Measurements from ENCODE around the gene KRTAP12-2.
"Not testable (repeated sequence)": the region's sequence is repeated elsewhere in the genome, so short reads cannot be mapped to it uniquely, and the experiment has no call there.

KRTAP12-2 gene

DNA sequence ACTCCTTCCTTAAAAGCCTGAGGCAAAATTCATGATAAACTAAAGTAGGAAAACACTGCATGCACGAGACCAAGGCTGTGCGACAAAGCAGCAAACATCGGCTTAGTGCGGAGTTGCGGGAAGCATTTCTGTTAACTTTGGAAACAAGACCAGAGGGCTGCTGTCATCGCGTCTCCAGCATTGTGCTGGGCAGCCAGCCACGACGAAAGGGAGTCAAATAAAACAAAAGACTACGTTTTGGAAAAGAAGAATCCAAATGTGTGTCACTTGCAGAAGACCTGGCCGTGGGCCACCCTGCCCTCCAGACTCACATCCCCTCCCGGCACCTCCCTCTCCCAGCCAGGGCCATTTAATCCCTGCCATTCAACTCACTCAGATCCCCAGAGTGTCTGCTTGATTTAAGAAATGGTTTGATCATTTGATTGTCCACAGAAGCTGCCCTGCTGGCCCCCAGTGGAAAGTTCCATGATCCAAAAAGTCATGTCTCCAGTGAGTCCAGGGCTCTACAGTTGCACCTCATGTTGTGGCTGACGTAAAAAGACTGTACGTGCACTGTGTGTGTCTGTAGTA is 22.9 kb downstream of the KRTAP12-2 start:
- Histone ChIP-seq H3K4me3 (replicated peaks; ENCODE audit: low read depth, low read length) (no peak overlapping the region), H3K36me3 (ENCODE audit: control insufficient read depth, insufficient read depth, low read length) (no peaks in the 10 kb centered on the region), H3K27me3 (replicated peaks; ENCODE audit: control insufficient read depth, insufficient read depth, low read length) (no peaks in the 10 kb centered on the region)
- TF ChIP-seq, protein P1, sequence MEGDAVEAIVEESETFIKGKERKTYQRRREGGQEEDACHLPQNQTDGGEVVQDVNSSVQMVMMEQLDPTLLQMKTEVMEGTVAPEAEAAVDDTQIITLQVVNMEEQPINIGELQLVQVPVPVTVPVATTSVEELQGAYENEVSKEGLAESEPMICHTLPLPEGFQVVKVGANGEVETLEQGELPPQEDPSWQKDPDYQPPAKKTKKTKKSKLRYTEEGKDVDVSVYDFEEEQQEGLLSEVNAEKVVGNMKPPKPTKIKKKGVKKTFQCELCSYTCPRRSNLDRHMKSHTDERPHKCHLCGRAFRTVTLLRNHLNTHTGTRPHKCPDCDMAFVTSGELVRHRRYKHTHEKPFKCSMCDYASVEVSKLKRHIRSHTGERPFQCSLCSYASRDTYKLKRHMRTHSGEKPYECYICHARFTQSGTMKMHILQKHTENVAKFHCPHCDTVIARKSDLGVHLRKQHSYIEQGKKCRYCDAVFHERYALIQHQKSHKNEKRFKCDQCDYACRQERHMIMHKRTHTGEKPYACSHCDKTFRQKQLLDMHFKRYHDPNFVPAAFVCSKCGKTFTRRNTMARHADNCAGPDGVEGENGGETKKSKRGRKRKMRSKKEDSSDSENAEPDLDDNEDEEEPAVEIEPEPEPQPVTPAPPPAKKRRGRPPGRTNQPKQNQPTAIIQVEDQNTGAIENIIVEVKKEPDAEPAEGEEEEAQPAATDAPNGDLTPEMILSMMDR (IDR thresholded peaks at IDR 0.05; ENCODE audit: insufficient read depth, low read length, poor library complexity, severe bottlenecking): no peak
- DNase-seq (ENCODE audit: extremely low read depth, insufficient read length): no peak

DNA sequence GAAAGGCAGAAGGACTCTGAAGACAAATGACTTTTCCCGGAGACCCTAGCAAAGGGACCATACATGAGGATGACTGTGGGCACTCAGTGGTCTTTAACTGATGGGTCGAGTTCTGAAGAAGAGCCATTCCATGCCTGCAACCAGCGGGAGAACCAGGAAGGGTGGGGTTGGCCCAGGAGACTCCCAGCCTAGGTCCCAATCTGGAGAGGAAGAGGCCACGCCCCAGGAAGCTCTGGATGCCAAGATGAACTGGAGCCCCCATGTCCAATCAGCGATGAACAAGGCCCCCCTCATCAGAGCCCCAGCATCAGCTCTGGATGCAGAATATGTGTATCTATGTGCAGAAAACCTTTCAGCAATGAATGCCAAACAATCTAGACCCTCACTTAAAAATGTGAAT is 26.0 kb downstream of the KRTAP12-2 start:
- TF ChIP-seq, protein P1 (IDR thresholded peaks at IDR 0.05; ENCODE audit: insufficient read depth, low read length, poor library complexity, severe bottlenecking): no peak
- DNase-seq (ENCODE audit: extremely low read depth, insufficient read length): no peak
- Histone ChIP-seq H3K27me3 (replicated peaks; ENCODE audit: control insufficient read depth, insufficient read depth, low read length) (no peaks in the 10 kb centered on the region), H3K4me3 (replicated peaks; ENCODE audit: low read depth, low read length) (no peak overlapping the region), H3K36me3 (ENCODE audit: control insufficient read depth, insufficient read depth, low read length) (no peaks in the 10 kb centered on the region)

DNA sequence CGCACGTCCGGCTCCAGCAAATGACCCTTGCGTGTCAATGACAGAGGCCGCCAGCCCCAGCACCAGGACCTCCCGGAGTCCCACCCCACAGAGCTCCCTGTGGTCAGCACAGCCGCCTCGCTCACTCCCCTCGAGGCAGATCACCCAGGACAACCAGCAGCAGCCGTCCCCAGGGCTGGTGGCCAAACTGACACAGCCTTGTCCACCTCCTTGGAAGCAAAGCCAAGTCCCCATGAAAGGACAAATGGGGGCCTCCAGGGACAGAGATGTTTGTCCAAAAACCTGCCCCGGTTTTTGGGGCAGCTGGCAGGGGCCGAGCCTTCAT is 27.4 kb downstream of the KRTAP12-2 start:
- TF ChIP-seq, protein P1 (IDR thresholded peaks at IDR 0.05; ENCODE audit: insufficient read depth, low read length, poor library complexity, severe bottlenecking): no peak
- no peaks in the 10 kb centered on the region for H3K36me3 ChIP-seq (ENCODE audit: control insufficient read depth, insufficient read depth, low read length)
- DNase-seq (ENCODE audit: extremely low read depth, insufficient read length): no peak
- no peaks in the 10 kb centered on the region for H3K27me3 ChIP-seq (replicated peaks; ENCODE audit: control insufficient read depth, insufficient read depth, low read length)
- H3K4me3 ChIP-seq (replicated peaks; ENCODE audit: low read depth, low read length): no peak overlapping the region

DNA sequence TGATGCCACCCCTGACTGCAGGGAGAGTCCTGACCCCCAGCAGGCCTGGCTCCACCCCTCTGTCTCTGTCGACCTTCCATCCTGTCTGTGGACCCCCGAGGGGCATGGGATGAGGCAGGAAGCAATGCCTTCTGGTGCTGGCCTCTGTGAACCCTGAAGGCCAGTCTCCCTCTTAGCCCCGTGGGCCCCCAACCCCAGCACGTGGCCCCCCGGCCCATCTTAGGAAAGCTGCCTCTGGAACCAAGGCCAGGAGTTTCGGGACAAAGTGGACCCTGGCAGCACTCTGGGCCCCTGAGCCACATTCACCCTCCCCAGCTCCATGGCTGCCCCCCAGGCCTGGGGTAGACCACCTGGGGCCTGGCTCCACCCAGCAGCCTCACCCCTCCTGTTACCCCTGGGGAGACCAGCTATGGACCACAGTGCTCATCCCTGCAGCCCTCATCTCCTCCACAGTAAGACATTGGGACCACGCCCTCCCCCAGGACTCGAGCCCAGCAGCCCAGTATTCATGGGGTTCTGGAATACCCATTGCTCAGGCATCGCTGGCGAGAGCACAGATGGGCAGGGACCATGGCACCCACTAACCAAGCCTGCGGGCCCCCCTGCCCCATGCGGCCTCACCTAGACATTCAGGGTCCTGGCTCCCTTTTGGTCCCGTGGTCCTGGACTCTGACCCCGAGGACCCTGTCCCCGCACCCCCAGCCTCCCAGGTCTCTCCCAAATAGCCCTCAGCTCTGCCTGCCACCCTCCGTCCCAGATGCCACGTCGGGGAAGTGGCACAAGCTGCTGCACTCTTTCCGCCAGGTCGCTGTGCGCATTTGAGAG is 28.0 kb downstream of the KRTAP12-2 start:
- H3K4me3 ChIP-seq (replicated peaks; ENCODE audit: low read depth, low read length); DNase-seq (ENCODE audit: extremely low read depth, insufficient read length); H3K36me3 ChIP-seq (ENCODE audit: control insufficient read depth, insufficient read depth, low read length); H3K27me3 ChIP-seq (replicated peaks; ENCODE audit: control insufficient read depth, insufficient read depth, low read length): not testable (repeated sequence)

DNA sequence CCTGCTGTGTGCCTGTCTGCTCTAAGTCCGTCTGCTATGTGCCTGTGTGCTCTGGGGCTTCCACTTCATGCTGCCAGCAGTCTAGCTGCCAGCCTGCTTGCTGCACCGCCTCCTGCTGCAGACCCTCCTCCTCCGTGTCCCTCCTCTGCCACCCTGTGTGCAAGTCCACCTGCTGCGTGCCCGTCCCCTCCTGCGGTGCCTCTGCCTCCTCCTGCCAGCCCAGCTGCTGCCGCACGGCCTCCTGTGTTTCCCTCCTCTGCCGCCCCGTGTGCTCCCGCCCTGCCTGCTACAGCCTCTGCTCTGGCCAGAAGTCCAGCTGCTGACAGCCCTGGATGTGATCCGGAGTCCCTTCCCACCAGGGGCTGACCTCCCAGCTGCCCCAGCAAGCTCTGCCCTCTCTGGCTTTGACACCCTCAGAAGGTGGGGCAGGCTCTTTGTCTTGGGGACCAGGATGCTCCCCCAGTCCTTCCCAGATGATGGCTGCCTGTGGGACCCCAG is 28.8 kb downstream of the KRTAP12-2 start:
- not testable (repeated sequence) for H3K36me3 ChIP-seq (ENCODE audit: control insufficient read depth, insufficient read depth, low read length); H3K27me3 ChIP-seq (replicated peaks; ENCODE audit: control insufficient read depth, insufficient read depth, low read length); DNase-seq (ENCODE audit: extremely low read depth, insufficient read length); H3K4me3 ChIP-seq (replicated peaks; ENCODE audit: low read depth, low read length)

DNA sequence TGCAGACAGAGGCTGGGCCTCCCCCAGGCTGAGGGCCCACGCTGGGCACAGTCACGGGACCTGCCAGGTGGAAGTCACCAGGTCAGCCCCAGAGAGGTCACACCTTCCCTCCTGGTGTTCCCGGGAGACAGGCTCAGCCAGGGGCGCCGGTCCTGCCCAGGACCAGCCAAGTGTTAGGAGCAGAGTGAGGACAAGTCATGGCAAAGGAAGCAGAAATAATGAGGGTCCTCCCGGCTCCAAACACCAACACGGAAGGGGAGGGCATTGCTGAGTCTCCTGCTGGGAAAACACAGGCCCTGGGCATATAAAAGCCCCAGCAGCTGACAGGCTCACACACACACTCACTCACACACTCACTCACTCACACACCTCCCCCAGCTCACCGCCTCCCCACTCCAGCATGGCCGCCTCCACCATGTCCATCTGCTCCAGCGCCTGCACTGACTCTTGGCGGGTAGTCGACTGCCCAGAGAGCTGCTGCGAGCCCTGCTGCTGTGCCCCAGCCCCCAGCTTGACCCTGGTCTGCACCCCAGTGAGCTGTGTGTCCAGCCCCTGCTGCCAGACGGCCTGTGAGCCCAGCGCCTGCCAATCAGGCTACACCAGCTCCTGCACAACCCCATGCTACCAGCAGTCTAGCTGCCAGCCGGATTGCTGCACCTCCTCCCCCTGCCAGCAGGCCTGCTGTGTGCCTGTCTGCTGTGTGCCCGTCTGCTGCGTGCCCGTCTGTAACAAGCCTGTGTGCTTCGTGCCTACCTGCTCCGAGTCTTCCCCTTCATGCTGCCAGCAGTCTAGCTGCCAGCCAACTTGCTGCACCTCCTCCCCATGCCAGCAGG is 29.5 kb downstream of the KRTAP12-2 start, which contains the start of gene KRTAP10-10:
KRTAP10-10 (plus strand) TSS at position 339 of the 833 bp plus-strand sequence; CDS start at position 401, 62 bp downstream.
- Histone ChIP-seq H3K27me3 (replicated peaks; ENCODE audit: control insufficient read depth, insufficient read depth, low read length) (no peaks in the 10 kb centered on the region), H3K36me3 (ENCODE audit: control insufficient read depth, insufficient read depth, low read length) (no peaks in the 10 kb centered on the region), H3K4me3 (replicated peaks; ENCODE audit: low read depth, low read length) (no peak within 1 kb of the TSS)
- no peak for DNase-seq (ENCODE audit: extremely low read depth, insufficient read length)
- TF ChIP-seq, protein P1 (IDR thresholded peaks at IDR 0.05; ENCODE audit: insufficient read depth, low read length, poor library complexity, severe bottlenecking): no peak

Data from GM06990 (cell line).